Measurements from ENCODE around the gene PRDM16.

PRDM16 gene

DNA sequence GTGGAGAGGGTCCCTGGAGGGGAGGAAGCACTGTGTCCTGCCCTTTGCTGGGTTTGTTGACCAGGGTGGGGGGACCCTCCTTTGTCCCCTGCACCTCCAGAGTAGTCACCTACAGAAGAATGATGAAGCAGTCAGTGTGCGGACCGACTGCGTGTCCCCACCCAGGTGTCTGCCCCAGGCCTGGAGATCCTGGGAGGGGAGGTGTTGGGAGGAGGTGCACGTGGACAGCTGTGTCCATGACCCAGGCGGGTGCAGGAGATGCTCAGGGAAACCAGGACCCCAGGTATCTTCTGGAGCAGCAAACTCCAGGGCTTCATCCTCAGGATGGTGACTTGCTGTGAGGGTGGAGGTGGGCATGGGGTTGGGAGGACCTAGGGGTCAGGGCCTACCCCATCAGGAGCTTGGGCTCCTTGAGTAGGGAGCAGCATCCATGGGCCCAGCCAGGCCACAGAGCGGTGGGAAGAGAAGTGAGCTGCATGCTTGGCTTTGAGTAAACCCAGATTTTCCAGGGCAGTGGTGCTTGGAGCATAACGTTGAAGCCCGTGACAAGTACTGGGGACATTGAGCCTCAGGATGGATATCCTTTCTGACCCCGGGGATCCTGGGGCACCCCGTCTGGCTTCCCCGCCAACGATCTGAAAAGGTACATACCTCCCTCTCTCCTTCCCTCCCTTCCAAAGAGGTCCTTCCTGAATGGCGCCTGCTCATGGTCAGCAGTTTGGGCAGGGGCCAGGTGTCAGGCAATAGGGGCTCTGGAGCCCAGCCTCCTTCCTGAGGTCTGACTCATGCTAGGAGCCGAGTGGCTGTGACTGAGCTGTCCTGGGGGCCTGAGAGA lies 34.1 kb upstream of the PRDM16 start:
- Histone ChIP-seq H3K4me1 (ENCODE audit: control insufficient read depth, insufficient read depth, low read length) (no peaks in the 10 kb centered on the region), H3K36me3 (ENCODE audit: control insufficient read depth, insufficient read depth, low read length) (no peaks in the 10 kb centered on the region), H3K9me3 (ENCODE audit: control insufficient read depth, low read length) (no peaks in the 10 kb centered on the region), H3K4me3 (ENCODE audit: low read length) (no peak overlapping the region), H3K27me3 (ENCODE audit: control insufficient read depth, insufficient read depth, low read length) (peaks cover 4% of the 10 kb centered on the region), H3K9ac (ENCODE audit: low read length) (no peak overlapping the region)

DNA sequence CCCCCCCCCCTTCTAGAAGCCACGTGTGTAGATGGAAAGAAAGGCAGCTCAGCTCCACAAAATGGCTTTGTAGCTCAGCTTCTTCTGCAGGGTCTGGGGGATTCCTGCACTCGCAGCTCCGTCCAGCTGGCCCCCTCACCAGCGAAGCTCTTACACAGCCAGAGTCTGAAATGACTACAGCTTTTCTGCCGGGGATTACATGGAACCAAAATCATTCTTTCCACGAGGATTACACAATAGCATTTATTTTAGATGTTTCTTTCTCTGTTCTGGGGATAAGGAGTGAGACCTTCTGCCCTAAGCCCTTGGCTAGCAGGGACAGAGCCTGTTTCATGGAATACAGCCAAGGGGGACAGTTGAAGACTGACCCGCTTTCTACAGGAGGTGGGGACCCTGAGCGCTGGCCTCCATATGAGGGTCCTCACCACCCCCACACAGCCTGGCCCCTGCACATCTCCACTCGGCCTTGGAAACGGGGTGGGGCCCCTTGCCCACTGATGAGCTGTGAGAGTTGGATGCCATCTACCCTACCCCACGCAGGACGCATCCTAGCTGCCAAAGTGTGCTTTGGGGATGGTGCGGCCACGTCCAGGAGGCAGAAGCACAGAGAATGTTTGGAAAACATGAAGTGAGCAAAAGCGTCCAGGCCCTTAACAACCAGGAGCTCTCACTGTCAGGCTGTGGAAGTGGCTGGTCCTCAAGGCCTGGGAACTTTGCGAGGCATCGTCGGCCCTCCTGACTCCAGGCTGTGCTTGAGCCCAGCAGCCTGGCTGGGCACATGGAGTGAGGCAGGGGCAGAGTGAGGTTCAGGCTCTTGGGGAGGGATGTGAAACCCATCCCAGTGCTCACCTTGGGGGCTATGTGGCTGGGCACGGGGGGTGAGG lies 33.2 kb upstream of the PRDM16 start:
- Histone ChIP-seq H3K4me1 (ENCODE audit: control insufficient read depth, insufficient read depth, low read length) (no peaks in the 10 kb centered on the region), H3K27me3 (ENCODE audit: control insufficient read depth, insufficient read depth, low read length) (peaks cover 10% of the 10 kb centered on the region), H3K9me3 (ENCODE audit: control insufficient read depth, low read length) (no peaks in the 10 kb centered on the region), H3K36me3 (ENCODE audit: control insufficient read depth, insufficient read depth, low read length) (no peaks in the 10 kb centered on the region), H3K4me3 (ENCODE audit: low read length) (no peak overlapping the region), H3K9ac (ENCODE audit: low read length) (no peak overlapping the region)

DNA sequence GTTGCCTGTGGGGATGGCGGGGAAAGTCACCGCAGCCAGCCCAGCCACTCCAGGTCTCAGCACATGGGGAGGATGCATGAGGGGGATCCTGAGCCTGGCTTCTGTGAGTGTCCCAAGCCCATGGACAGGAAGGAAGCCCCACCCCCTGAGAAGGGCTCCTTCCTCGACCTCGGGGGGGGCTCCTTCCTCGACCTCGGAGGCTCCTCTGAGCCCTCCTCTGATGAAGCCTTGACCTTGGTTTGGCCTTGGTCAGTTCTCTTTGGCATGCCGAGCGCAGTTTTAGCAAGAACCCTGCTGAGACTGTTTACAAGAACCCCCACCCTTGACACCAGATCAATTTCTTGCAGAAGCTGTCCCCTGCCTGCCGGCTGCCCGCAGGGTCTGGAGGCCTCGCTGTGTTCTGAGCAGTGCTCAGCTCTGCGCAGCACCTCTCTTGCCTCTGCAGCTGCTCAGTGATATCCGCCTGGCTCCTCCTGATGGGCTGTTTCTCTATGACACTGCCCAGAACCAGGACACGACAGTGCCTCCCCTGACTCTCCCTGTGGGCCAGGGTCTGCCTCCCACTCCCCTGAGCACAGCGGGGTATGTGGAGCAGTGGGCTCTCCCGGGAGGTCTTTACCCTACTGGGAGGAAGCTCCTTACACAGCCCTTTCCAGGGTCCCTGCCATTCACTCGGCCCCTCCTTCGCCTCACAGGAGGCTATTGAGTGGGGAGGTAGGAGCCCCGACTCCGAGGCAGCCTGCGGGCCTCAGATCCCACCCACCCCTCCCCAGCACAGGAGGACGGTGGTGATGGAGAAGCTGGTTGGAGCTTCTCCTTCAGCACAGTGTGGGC lies 32.3 kb upstream of the PRDM16 start:
- Histone ChIP-seq H3K36me3 (ENCODE audit: control insufficient read depth, insufficient read depth, low read length) (no peaks in the 10 kb centered on the region), H3K4me3 (ENCODE audit: low read length) (no peak overlapping the region), H3K4me1 (ENCODE audit: control insufficient read depth, insufficient read depth, low read length) (no peaks in the 10 kb centered on the region), H3K27me3 (ENCODE audit: control insufficient read depth, insufficient read depth, low read length) (peaks cover 13% of the 10 kb centered on the region), H3K9ac (ENCODE audit: low read length) (no peak overlapping the region), H3K9me3 (ENCODE audit: control insufficient read depth, low read length) (no peaks in the 10 kb centered on the region)

DNA sequence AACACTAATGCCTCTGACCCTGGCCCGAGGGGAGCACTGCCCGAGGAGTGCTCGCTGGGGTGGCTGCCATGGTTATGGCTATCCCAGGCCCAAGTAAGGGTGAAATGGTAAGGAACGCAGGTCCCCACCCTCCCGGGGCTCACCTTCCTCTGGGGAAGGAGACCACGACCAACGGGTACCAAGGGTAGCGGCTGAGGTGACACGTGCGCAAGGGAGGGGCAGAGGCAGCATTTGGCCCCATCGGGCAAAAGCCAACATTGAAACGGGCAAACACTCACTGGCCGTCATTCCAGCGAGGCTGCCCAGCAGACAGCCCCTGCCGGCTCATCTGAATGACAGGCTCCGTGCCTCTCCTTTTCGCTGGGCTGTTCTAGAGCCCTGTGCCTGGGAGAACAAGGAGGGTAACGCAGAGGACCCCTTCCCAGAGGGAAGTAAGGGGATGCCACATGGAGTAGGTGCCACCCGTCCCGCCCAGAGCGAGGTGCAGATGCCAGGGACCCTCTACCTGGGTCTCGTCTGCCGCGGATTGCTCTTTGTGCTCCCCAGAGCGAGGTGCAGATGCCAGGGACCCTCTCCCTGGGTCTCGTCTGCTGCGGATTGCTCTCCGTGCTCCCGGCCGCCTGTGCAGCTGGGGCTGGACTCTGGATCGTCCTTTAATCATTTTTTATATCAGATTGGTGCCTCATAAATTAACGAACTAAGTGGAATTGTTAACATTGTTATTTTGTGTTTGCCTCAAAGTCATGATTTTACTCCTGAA lies 31.5 kb upstream of the PRDM16 start:
- Histone ChIP-seq H3K9me3 (ENCODE audit: control insufficient read depth, low read length) (no peaks in the 10 kb centered on the region), H3K4me3 (ENCODE audit: low read length) (no peak overlapping the region), H3K9ac (ENCODE audit: low read length) (no peak overlapping the region), H3K27me3 (ENCODE audit: control insufficient read depth, insufficient read depth, low read length) (peaks cover 13% of the 10 kb centered on the region), H3K4me1 (ENCODE audit: control insufficient read depth, insufficient read depth, low read length) (no peaks in the 10 kb centered on the region), H3K36me3 (ENCODE audit: control insufficient read depth, insufficient read depth, low read length) (no peaks in the 10 kb centered on the region)

DNA sequence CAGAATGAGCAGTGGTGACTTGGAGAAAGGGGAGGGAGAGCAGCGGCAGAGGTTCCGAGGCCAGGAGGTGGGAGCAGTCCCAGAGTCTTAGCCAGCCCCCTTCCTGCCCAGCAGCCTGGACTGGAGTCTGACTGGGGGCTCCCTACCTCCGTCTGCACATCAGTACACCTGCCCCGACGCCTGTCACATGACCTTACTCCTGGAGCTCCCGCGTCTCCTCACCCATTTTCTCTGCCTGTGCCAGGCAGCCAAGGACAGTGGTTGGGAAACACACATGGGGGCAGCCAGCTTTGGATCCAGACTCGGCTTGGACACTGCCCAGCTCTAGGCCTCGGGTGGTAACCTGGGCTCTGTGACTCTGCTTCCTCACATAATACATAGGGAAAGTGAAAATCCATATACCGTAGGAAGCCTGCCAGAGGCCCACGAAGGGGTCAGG lies 30.9 kb upstream of the PRDM16 start:
- H3K27me3 ChIP-seq (ENCODE audit: control insufficient read depth, insufficient read depth, low read length) = peaks cover 13% of the 10 kb centered on the region
- H3K4me1 ChIP-seq (ENCODE audit: control insufficient read depth, insufficient read depth, low read length) = no peaks in the 10 kb centered on the region
- no peak overlapping the region for H3K9ac ChIP-seq (ENCODE audit: low read length)
- no peaks in the 10 kb centered on the region for H3K9me3 ChIP-seq (ENCODE audit: control insufficient read depth, low read length)
- no peaks in the 10 kb centered on the region for H3K36me3 ChIP-seq (ENCODE audit: control insufficient read depth, insufficient read depth, low read length)
- H3K4me3 ChIP-seq (ENCODE audit: low read length) = no peak overlapping the region

DNA sequence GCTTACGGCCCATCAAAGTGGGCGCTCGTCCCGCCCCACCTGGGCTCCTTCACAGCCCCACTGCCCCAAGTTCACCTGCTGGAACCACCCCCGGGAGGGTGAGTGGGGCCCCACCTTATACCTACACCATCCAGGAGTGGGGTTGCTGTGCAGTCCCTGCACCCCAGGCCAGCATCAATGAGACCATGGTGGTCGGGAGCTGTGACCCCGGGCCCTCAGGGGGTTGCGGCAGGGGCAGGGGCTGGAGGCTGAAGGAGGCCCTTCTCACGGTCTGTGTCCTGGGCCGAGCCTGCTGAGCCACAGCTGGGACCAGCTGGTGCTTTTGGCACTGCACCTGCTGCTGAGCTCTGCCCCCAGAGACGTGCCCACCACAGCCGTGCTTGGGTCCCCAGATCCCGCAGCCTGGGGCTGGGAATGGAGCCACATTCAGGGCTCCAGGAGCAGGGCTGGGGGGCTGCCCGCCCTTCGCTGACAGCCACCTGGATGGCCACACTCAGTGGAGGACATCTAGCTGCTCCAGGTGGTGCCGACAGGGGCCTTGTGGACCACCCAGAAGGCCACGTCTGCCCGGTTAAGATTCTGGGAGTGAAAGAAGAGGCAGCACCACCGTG lies 30.3 kb upstream of the PRDM16 start:
- Histone ChIP-seq H3K4me3 (ENCODE audit: low read length) (no peak overlapping the region), H3K36me3 (ENCODE audit: control insufficient read depth, insufficient read depth, low read length) (no peaks in the 10 kb centered on the region), H3K4me1 (ENCODE audit: control insufficient read depth, insufficient read depth, low read length) (no peaks in the 10 kb centered on the region), H3K9me3 (ENCODE audit: control insufficient read depth, low read length) (no peaks in the 10 kb centered on the region), H3K27me3 (ENCODE audit: control insufficient read depth, insufficient read depth, low read length) (peaks cover 15% of the 10 kb centered on the region), H3K9ac (ENCODE audit: low read length) (no peak overlapping the region)

DNA sequence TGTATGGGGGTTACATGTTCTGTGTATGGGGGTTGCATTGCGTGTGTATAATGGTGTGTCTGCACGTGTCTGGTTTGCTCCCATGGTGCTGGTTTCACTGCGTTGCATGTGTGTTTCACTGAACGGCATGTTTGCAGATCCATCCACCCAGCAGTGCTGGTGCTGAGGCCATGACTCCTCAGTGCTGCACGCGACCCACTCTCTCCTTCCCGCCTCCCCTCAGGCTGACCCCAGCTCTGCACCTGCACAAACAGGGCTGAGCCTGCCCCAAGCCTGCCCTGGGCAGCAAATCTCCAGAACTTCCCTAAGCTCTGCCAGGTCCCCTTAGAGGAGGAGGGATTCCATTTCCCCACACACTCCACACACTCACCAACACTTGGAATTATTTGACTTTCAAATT lies 29.0 kb upstream of the PRDM16 start:
- no peak overlapping the region for H3K9ac ChIP-seq (ENCODE audit: low read length)
- H3K36me3 ChIP-seq (ENCODE audit: control insufficient read depth, insufficient read depth, low read length) = no peaks in the 10 kb centered on the region
- no peaks in the 10 kb centered on the region for H3K9me3 ChIP-seq (ENCODE audit: control insufficient read depth, low read length)
- no peaks in the 10 kb centered on the region for H3K4me1 ChIP-seq (ENCODE audit: control insufficient read depth, insufficient read depth, low read length)
- H3K27me3 ChIP-seq (ENCODE audit: control insufficient read depth, insufficient read depth, low read length) = peaks cover 17% of the 10 kb centered on the region
- H3K4me3 ChIP-seq (ENCODE audit: low read length) = no peak overlapping the region

DNA sequence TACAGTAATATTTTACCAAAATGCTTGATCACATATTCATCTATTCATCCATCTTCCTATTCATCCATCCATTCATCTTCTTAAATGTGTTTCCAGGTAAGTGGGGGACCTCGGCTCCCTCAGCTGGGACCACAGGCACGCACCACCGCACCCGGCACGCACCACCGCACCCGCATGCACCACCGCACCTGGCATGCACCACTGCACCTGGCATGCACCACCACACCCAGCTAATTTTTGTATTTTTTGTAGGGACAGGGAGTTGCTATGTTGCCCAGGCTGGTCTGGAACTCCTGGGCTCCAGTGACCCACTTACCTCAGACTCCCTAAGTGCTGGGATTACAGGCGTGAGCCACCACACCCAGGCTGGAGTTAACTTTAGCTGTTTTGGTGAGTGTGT lies 26.5 kb upstream of the PRDM16 start:
- Histone ChIP-seq H3K4me1 (ENCODE audit: control insufficient read depth, insufficient read depth, low read length) (no peaks in the 10 kb centered on the region), H3K9ac (ENCODE audit: low read length) (no peak overlapping the region), H3K9me3 (ENCODE audit: control insufficient read depth, low read length) (no peaks in the 10 kb centered on the region), H3K4me3 (ENCODE audit: low read length) (no peak overlapping the region), H3K36me3 (ENCODE audit: control insufficient read depth, insufficient read depth, low read length) (no peaks in the 10 kb centered on the region), H3K27me3 (ENCODE audit: control insufficient read depth, insufficient read depth, low read length) (peaks cover 18% of the 10 kb centered on the region)

DNA sequence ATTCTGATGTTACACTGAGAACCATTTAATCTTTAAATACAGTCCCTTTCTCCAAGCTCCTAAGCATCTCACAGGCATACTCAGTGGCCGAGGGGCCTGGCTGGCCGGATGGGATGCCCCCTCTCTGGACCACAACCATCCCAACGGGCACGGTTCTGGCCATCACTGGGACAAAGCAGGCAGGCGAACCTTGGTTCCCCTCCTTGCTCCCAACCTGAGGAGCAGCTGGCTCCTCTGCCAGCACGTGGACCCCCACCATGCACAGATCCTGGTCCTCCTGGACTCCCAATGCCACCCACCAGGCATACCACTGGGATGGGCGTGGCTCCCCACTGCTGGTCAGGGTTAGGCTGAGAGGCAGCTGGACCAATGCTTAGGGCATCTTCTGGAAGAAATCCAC lies 19.8 kb upstream of the PRDM16 start:
- no peaks in the 10 kb centered on the region for H3K4me1 ChIP-seq (ENCODE audit: control insufficient read depth, insufficient read depth, low read length)
- H3K9me3 ChIP-seq (ENCODE audit: control insufficient read depth, low read length) = no peaks in the 10 kb centered on the region
- H3K4me3 ChIP-seq (ENCODE audit: low read length) = no peak overlapping the region
- H3K27me3 ChIP-seq (ENCODE audit: control insufficient read depth, insufficient read depth, low read length) = peaks cover 10% of the 10 kb centered on the region
- no peak overlapping the region for H3K9ac ChIP-seq (ENCODE audit: low read length)
- H3K36me3 ChIP-seq (ENCODE audit: control insufficient read depth, insufficient read depth, low read length) = no peaks in the 10 kb centered on the region

DNA sequence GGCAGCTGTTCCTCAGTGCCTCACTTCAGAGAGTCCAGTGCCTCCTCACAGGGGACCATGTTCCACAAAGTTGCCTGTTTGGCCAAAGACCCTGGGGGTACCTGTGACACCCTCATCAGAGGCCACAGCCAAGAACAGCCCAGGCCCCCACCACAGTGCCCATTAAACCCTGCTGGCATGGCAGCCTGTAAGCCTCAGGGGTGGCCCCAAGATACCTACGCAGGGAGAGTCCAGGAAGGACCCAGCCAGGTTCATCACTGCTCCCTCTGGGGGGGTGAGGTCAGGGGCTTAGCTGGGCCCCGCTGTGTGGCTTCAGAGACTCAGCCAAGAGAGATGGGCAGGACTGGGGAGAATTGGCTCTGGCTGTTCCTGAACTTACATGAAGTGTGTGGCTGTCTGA lies 19.1 kb upstream of the PRDM16 start:
- Histone ChIP-seq H3K4me3 (ENCODE audit: low read length) (no peak overlapping the region), H3K36me3 (ENCODE audit: control insufficient read depth, insufficient read depth, low read length) (no peaks in the 10 kb centered on the region), H3K9ac (ENCODE audit: low read length) (no peak overlapping the region), H3K9me3 (ENCODE audit: control insufficient read depth, low read length) (no peaks in the 10 kb centered on the region), H3K4me1 (ENCODE audit: control insufficient read depth, insufficient read depth, low read length) (no peaks in the 10 kb centered on the region), H3K27me3 (ENCODE audit: control insufficient read depth, insufficient read depth, low read length) (peaks cover 10% of the 10 kb centered on the region)

DNA sequence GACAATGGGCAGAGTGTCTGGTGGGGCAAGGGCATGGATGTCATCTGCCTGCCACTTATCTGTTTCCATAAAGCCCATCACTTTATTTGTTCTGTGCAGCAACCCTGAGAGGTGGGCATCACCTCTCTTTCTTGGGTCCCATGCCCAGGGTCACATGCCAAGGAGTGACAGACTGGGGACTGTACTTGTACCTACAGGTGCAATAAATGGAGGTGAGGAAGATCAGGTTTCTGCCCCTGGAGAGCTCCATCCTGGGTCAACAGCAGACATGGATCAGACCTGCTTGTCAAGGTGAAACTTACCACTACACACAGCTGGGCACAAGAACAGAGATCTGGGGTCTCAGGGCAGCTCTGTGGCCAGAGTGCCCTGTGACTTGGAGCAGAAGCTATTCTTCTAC lies 18.4 kb upstream of the PRDM16 start:
- H3K9ac ChIP-seq (ENCODE audit: low read length) = no peak overlapping the region
- H3K36me3 ChIP-seq (ENCODE audit: control insufficient read depth, insufficient read depth, low read length) = no peaks in the 10 kb centered on the region
- peaks cover 7% of the 10 kb centered on the region for H3K27me3 ChIP-seq (ENCODE audit: control insufficient read depth, insufficient read depth, low read length)
- no peaks in the 10 kb centered on the region for H3K9me3 ChIP-seq (ENCODE audit: control insufficient read depth, low read length)
- no peaks in the 10 kb centered on the region for H3K4me1 ChIP-seq (ENCODE audit: control insufficient read depth, insufficient read depth, low read length)
- H3K4me3 ChIP-seq (ENCODE audit: low read length) = no peak overlapping the region
